ENCODE results near the gene PPP1R15B. TPM values are rescaled to one million over a fixed set of nuclear protein-coding genes. Genes with fewer than 3 reads are reported as not detected.

The PPP1R15B gene
- total RNA-seq, 1 experiment from 2014 or later: 45.9 TPM

DNA sequence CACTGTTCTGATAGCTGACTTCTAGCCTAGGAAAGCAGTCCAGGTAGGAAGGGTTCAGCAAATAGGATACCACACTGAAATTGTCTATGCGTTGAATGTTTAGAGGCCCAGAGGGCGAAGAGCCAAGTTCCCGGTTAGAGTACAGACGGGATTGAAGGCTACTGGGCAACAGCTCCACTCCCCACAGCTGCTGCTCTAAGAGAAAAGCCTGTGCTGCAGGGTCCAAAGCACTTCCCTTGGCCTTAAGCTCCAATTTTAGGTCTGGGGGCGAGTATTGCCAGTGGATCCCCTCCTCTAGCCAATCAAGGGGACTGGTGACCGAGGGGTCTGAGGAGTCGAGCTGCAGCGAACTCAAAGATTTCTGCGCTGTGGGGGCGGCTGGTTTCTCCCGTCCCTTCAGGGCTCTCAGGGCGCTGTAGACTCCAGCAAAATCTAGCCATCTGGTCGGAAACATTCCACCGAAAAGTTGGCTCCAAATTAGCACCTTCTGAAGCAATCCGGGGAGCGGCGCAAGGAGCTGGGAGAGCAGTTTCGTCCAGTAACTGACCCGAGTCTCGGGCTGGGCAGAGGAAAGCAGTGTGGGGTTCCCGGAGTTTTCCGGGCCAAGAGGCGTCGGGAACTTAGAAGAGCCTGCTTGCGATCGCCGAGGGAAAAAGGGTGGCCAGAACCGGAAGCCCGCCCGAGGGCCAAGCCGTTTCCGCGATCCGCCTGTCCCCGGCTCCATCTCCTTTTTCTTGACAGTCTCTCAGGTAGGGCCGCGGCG, 748 bp downstream of the PPP1R15B start:
- H3K9ac ChIP-seq (ENCODE audit: extremely low read depth, insufficient read length, low read length): peak overlapping the region; percentile 100
- no peaks in the 10 kb centered on the region for H3K27me3 ChIP-seq (ENCODE audit: insufficient read depth, low read length)
- peak overlapping the region; percentile 100 for H3K18ac ChIP-seq (ENCODE audit: insufficient read length, low read depth, low read length)
- H3K23ac ChIP-seq (ENCODE audit: insufficient read length, low read depth, low read length): no peak overlapping the region
- H4K20me1 ChIP-seq (ENCODE audit: control insufficient read depth, insufficient read depth, insufficient read length): peaks cover 2% of the 10 kb centered on the region
- H3K4me2 ChIP-seq (ENCODE audit: insufficient read depth, insufficient read length, low read length): peak overlapping the region; percentile 99
- H3K56ac ChIP-seq (ENCODE audit: insufficient read length, low read depth, low read length): peak overlapping the region; percentile 95
- H3K4me1 ChIP-seq (ENCODE audit: insufficient read depth, low read length): peaks cover 6% of the 10 kb centered on the region; the same call in 1 of the 2 replicates
- H4K8ac ChIP-seq (replicated peaks; ENCODE audit: insufficient read length, low read depth, low read length): peak overlapping the region; percentile 82
- no peaks in the 10 kb centered on the region for H3K27me3 Mint-ChIP-seq (ENCODE audit: low read depth)
- peaks cover 26 to 43% (median 39%) of the 10 kb centered on the region in 3 experiments for H3K36me3 Mint-ChIP-seq (ENCODE audit: insufficient read depth in 1 of 3, low read depth in 3 of 3)
- peak overlapping the region; percentile 96 for H4K91ac ChIP-seq (ENCODE audit: insufficient read length, low read depth, low read length)
- H2AFZ ChIP-seq (ENCODE audit: low read length): no peak overlapping the region
- H3K4me3 Mint-ChIP-seq: peak overlapping the region; percentile 98 to 100
- no peak overlapping the region for H2AK5ac ChIP-seq (ENCODE audit: insufficient read length, low read length)
- peaks cover 46% of the 10 kb centered on the region for H3K79me2 ChIP-seq (ENCODE audit: insufficient read depth, low read length)
- DNase-seq: peak; percentile 54
- H3K79me1 ChIP-seq (ENCODE audit: insufficient read depth, low read depth, low read length, poor library complexity, severe bottlenecking): no peaks in the 10 kb centered on the region
- H2BK5ac ChIP-seq (ENCODE audit: insufficient read length, low read length): peak overlapping the region; percentile 99
- H3K9me3 ChIP-seq (ENCODE audit: control insufficient read depth, low read depth, low read length): no peaks in the 10 kb centered on the region
- no peak overlapping the region for H2BK12ac ChIP-seq (ENCODE audit: insufficient read length, low read depth, low read length)
- no peak overlapping the region for H3T11ph ChIP-seq (ENCODE audit: low read length)
- H2BK120ac ChIP-seq (ENCODE audit: low read depth, low read length, poor library complexity, severe bottlenecking): no peak overlapping the region
- no CpG with 5 or more reads among the region's 38 CpGs for WGBS (ENCODE audit: extremely low coverage, insufficient read length, low lambda C conversion rate)
- H3K14ac ChIP-seq (ENCODE audit: insufficient read depth, low read length): peak overlapping the region; percentile 100
- peaks cover 21% of the 10 kb centered on the region for H3K23me2 ChIP-seq (ENCODE audit: insufficient read length, low read depth, low read length, poor library complexity, severe bottlenecking)
- H3K27ac ChIP-seq (ENCODE audit: insufficient read length, low read depth, low read length): peak overlapping the region; percentile 95
- no peak overlapping the region for H2BK20ac ChIP-seq (ENCODE audit: low read depth, low read length, poor library complexity, severe bottlenecking)
- peak overlapping the region; percentile 76 for H4K5ac ChIP-seq (ENCODE audit: insufficient read length, low read depth, low read length)
- no peaks in the 10 kb centered on the region; a peak in 2 of 5 replicates for H3K9me3 Mint-ChIP-seq
- H3K4ac ChIP-seq (ENCODE audit: low read depth, low read length): peak overlapping the region; percentile 90; the same call in 1 of the 2 replicates
- TF ChIP-seq, protein P1, sequence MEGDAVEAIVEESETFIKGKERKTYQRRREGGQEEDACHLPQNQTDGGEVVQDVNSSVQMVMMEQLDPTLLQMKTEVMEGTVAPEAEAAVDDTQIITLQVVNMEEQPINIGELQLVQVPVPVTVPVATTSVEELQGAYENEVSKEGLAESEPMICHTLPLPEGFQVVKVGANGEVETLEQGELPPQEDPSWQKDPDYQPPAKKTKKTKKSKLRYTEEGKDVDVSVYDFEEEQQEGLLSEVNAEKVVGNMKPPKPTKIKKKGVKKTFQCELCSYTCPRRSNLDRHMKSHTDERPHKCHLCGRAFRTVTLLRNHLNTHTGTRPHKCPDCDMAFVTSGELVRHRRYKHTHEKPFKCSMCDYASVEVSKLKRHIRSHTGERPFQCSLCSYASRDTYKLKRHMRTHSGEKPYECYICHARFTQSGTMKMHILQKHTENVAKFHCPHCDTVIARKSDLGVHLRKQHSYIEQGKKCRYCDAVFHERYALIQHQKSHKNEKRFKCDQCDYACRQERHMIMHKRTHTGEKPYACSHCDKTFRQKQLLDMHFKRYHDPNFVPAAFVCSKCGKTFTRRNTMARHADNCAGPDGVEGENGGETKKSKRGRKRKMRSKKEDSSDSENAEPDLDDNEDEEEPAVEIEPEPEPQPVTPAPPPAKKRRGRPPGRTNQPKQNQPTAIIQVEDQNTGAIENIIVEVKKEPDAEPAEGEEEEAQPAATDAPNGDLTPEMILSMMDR (conservative IDR thresholded peaks at IDR 0.05): no peak
- H3K27ac Mint-ChIP-seq: peak overlapping the region; percentile 100
- H2BK15ac ChIP-seq (ENCODE audit: low read depth, low read length): no peak overlapping the region
- peaks cover 6 to 15% of the 10 kb centered on the region in 2 experiments for H3K4me1 Mint-ChIP-seq
